Left ventricle myocardium inferior (tissue), 1 donor: Measurements from ENCODE around the gene CCDC190. TPM values are rescaled to one million over a fixed set of nuclear protein-coding genes. Genes with fewer than 3 reads are reported as not detected.
A peak's percentile ranks its signal among the peaks of the same experiment; 100 is the strongest.

Experiments used
- DNase-seq: peaks from one replicate; pipeline ENCODE4 v3.0.0-alpha.2; 2020
- H3K27ac ChIP-seq: fragments of 200-600 bp; replicated peaks from 2 replicates; pipeline ENCODE4 v1.8.0; 2021
- H3K27me3 ChIP-seq: fragments of 200-600 bp; 2 replicates; pipeline ENCODE4 v1.8.0; 2021; ENCODE audit warnings: low read depth
- H3K36me3 ChIP-seq: fragments of 200-600 bp; 2 replicates; pipeline ENCODE4 v1.8.0; 2021
- H3K4me1 ChIP-seq: fragments of 200-600 bp; 2 replicates; pipeline ENCODE4 v1.8.0; 2021
- H3K4me3 ChIP-seq: fragments of 200-600 bp; 2 replicates; pipeline ENCODE4 v1.8.0; 2021; ENCODE audit warnings: mild to moderate bottlenecking, moderate library complexity
- H3K9me3 ChIP-seq: fragments of 200-600 bp; replicated peaks from 2 replicates; pipeline ENCODE4 v1.8.0; 2021
- CTCF ChIP-seq: fragments of 200-600 bp; IDR thresholded peaks from 2 replicates; pipeline ENCODE4 v1.8.0; 2021; ENCODE audit warnings: antibody characterized with exemption, mild to moderate bottlenecking, borderline replicate concordance
- intact Hi-C: fragments of 100-400 bp; cut with micrococcal nuclease; formaldehyde crosslinking; loops from one replicate; pipeline ENCODE4 v1.11.0; 2022
- total RNA-seq: library from RNA; stranded (reverse); fragmentation: NEBNext Ultra II Directional; extraction: Animal tissue kit (Norgen Biotek cat#: 25700); gene quantifications from one replicate; pipeline ENCODE4 v1.2.1, GENCODE V29; 2021
- donor health status: DM: no; HTN: yes; CAD: no; lungs with severe emphysema.

Gene CCDC190
- total RNA-seq, 1 donor from 2014 or later, result 0.80 TPM

GRCh38 chr1:162855461-162856150 is 5.4 kb downstream of the CCDC190 start:
- intact Hi-C loops, result no loop called here
- no peaks in the 10 kb centered on the region for H3K4me1 ChIP-seq
- TF ChIP-seq CTCF, result no peak
- H3K36me3 ChIP-seq, result no peaks in the 10 kb centered on the region
- H3K27me3 ChIP-seq, result no peaks in the 10 kb centered on the region
- no peak overlapping the region for H3K4me3 ChIP-seq
- no peak for DNase-seq
- no peaks in the 10 kb centered on the region for H3K9me3 ChIP-seq
- no peak overlapping the region for H3K27ac ChIP-seq

DNA sequence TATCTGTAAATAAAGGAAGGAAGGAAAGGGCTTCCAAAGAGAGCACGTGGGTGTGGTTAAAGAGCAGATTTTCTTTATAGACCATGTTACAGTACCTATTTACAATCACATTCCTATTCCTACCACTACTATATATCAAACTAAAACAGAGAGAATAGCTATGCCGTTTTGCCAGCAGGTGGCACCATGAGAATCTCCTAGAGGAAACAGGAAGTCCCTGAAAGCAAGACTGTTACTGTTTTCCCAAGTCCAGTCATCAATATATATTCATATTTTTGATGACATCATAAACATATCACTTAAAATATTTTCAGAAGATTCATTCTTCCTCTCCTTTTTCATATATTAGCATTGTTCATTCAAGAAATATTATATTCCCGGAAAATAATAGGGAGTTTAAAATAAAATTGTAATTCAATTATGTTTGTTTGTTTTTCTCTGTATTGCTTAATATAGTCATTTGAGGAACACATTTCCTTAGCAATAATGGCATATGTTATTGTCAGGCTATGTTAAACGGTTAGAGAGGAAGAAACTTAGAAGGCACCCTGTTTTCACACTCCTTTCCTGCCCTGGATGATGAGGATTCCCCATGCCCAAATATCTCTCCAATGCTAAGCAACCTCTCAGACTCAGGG is 6.6 kb downstream of the CCDC190 start:
- peak; percentile 24 for DNase-seq
- Histone ChIP-seq H3K36me3 (no peaks in the 10 kb centered on the region), H3K4me3 (no peak overlapping the region), H3K27me3 (no peaks in the 10 kb centered on the region), H3K27ac (no peak overlapping the region), H3K4me1 (no peaks in the 10 kb centered on the region), H3K9me3 (no peaks in the 10 kb centered on the region)
- intact Hi-C loops, result loop anchor here (5.0 kb wide), 1 partner anchor 463 kb away; no protein-coding TSS in a partner anchor
- peak; percentile 77 for TF ChIP-seq CTCF

DNA sequence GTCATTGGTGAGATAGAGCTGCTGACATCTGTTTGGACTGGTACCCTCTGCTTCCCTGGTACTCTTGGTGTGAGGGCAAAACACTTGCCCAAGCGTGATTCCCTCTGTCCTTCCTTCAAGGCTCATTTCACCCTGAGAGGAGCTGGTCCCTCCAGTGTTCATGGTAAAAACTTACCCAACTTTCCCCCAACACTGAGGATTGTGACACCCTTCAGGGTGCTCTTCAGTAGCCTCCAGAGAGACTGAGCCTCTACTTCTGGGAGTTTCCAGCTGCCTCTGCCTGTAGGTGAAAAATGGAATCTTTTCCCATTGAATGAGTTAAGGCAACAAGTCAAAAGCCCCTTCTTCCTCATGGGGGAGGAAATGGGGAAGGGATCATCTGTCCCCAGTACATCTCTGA is 9.6 kb downstream of the CCDC190 start:
- Histone ChIP-seq H3K4me3 (no peak overlapping the region), H3K27ac (no peak overlapping the region), H3K4me1 (no peaks in the 10 kb centered on the region), H3K9me3 (no peaks in the 10 kb centered on the region), H3K36me3 (no peaks in the 10 kb centered on the region), H3K27me3 (no peaks in the 10 kb centered on the region)
- no peak for DNase-seq
- no peak for TF ChIP-seq CTCF
- intact Hi-C loops, result loop anchor here (5.0 kb wide), 1 partner anchor 466 kb away; no protein-coding TSS in a partner anchor

DNA sequence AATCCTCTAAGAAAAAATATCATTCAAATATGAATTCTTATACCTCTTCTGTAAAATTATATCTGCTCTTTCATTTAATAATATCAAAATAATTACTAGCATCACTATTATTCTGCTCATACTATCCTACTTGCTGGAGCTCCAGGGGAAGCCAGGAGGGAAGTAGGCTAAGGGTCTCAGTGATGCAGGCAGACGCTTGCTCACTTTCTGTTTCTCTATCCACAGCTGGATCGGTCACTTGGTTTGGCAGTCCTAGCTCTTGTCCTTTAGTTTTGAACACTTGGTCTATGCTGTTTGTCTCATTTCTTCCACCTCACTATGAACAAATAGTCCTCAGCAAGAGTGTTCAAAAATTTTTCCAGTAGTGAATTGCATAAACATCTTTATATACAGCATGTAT is 11.3 kb downstream of the CCDC190 start:
- Histone ChIP-seq H3K4me1 (no peaks in the 10 kb centered on the region), H3K9me3 (no peaks in the 10 kb centered on the region), H3K36me3 (no peaks in the 10 kb centered on the region), H3K27ac (no peak overlapping the region), H3K27me3 (no peaks in the 10 kb centered on the region), H3K4me3 (no peak overlapping the region)
- intact Hi-C loops, result loop anchor here (5.0 kb wide), 1 partner anchor 468 kb away; no protein-coding TSS in a partner anchor
- no peak for DNase-seq
- TF ChIP-seq CTCF, result no peak

DNA sequence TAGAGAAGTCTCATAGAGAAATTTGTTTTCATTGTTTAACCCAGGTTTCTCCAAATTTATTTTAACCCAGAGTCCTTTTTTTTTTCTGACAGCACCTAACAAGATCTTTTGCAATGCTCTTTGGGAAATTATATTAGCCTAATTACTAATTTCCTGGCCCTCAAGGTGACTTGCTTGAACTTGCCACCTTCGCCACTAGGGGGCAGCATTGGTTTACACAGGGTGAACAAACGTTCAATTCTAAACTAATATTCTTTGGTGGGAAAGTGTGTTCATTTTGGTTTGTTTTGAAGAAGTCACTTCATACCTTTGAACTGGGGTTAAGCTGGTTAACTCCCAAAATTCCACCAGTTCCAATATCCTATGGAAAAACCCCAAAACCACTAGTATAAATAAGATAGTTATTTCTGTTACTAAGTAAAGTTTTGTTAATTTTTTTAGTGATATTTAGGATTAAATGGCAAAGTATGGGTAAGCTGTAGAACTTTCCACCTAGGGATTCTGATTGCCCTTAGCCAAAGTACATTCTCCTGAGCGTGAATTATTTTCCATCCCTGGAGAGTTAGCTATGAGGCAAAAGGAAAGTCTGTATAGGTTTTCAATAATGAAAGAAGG is 13.0 kb downstream of the CCDC190 start:
- TF ChIP-seq CTCF, result peak; percentile 94
- Histone ChIP-seq H3K4me3 (no peak overlapping the region), H3K4me1 (no peaks in the 10 kb centered on the region), H3K27ac (no peak overlapping the region), H3K27me3 (no peaks in the 10 kb centered on the region), H3K36me3 (no peaks in the 10 kb centered on the region), H3K9me3 (no peaks in the 10 kb centered on the region)
- intact Hi-C loops, result no loop called here
- DNase-seq, result peak; percentile 66
